Measurements from ENCODE around the gene CUL3. TPM values are rescaled to one million over a fixed set of nuclear protein-coding genes. Genes with fewer than 3 reads are reported as not detected.

Gene CUL3
- total and polyA plus RNA-seq, 2 of the 8 experiments (the other 6 are each of a cell fraction or from before 2014, with no cell fraction given) = 28.5 to 113 TPM

GRCh38 chr2:224433442-224433841, 151.7 kb downstream of the CUL3 start:
- H3K27me3 ChIP-seq (replicated peaks in 1 of 4; ENCODE audit: control insufficient read depth in 3 of 4, extremely low read depth in 1 of 4, insufficient read depth in 3 of 4, low read length in 3 of 4) = no peaks in the 10 kb centered on the region
- FAIRE-seq = peak; percentile 100
- H3K9me3 ChIP-seq (ENCODE audit: insufficient read depth in 2 of 2, low read depth in 1 of 2, low read length in 1 of 2) = 0 out of 4 replicates have a peak, but pooled peaks cover 0 to 6% of the 10 kb centered on the region in 2 experiments
- no peaks in the 10 kb centered on the region for H3K79me1 ChIP-seq (ENCODE audit: low read depth, low read length)
- peak overlapping the region; percentile 71 for H3K18ac ChIP-seq (ENCODE audit: extremely low read depth, low read length)
- H4K8ac ChIP-seq (ENCODE audit: extremely low read depth, insufficient read depth, low read length) = no peak overlapping the region
- no peak overlapping the region; a peak in 1 of 7 replicates for H3K9ac ChIP-seq (replicated peaks in 1 of 4; ENCODE audit: extremely low read depth in 1 of 4, low read depth in 3 of 4, low read length in 3 of 4)
- H3K27ac ChIP-seq (ENCODE audit: low read depth, low read length) = peak overlapping the region; percentile 74; the same call in 1 of the 2 replicates
- H3K4me1 ChIP-seq (replicated peaks in 1 of 4; ENCODE audit: control insufficient read depth in 3 of 4, insufficient read depth in 4 of 4, low read length in 3 of 4) = peaks cover 1 to 7% (median 3%) of the 10 kb centered on the region in 4 experiments; a peak in 4 of 7 replicates
- no peaks in the 10 kb centered on the region; a peak in 1 of 4 replicates for H3K79me2 ChIP-seq (ENCODE audit: control insufficient read depth in 1 of 2, insufficient read depth in 2 of 2, low read length in 2 of 2)
- DNase-seq (ENCODE audit: low read depth in 1 of 2, low spot score in 2 of 2) = peak; percentile 72 to 86
- H2BK5ac ChIP-seq (ENCODE audit: low read depth, low read length) = peak overlapping the region; percentile 73; the same call in 1 of the 2 replicates
- WGBS, 2 experiments (ENCODE audit: extremely low coverage in 1 of 2, insufficient coverage in 1 of 2, insufficient read length in 1 of 2, insufficient replicate concordance in 2 of 2, low coverage in 1 of 2, low lambda C conversion rate in 2 of 2, missing lambda C conversion rate in 1 of 2) = 17% methylated on average over 10 of the region's 10 CpGs; no CpG with 5 or more reads in 1 of the 2 experiments
- no peak overlapping the region for H3K14ac ChIP-seq (ENCODE audit: insufficient read length)
- H4K91ac ChIP-seq (replicated peaks; ENCODE audit: insufficient read length, low read length) = peak overlapping the region; percentile 22
- peak overlapping the region; percentile 41; the same call in 1 of the 2 replicates for H2BK12ac ChIP-seq (ENCODE audit: low read depth, low read length)
- no peaks in the 10 kb centered on the region for H3K36me3 ChIP-seq (ENCODE audit: control insufficient read depth in 2 of 4, insufficient read depth in 4 of 4, low read length in 3 of 4)
- H2AFZ ChIP-seq (ENCODE audit: low read length) = 0 out of 2 replicates have a peak overlapping the region, but pooled peaks have one; percentile 47
- no peak overlapping the region for H2BK120ac ChIP-seq (replicated peaks; ENCODE audit: low read depth, low read length)
- ChIA-PET CTCF (ENCODE audit: partially characterized antibody) (interaction anchor here (1.4 kb wide), 1 partner anchor 62 kb away, joined by 5 read pairs; no protein-coding TSS in a partner anchor), POLR2A (ENCODE audit: partially characterized antibody) (interaction anchor here (0.9 to 1.9 kb wide), 2 partner anchors 9 to 152 kb away, joined by 3 to 6 read pairs; no protein-coding TSS in a partner anchor)
- H3K23me2 ChIP-seq (ENCODE audit: low read depth, low read length) = no peaks in the 10 kb centered on the region
- H2BK15ac ChIP-seq (ENCODE audit: low read length) = no peak overlapping the region
- H3K4ac ChIP-seq (replicated peaks; ENCODE audit: insufficient read length, low read depth, low read length) = no peak overlapping the region
- H3K23ac ChIP-seq (ENCODE audit: insufficient read length) = no peak overlapping the region
- no peaks in the 10 kb centered on the region for H4K20me1 ChIP-seq (replicated peaks in 1 of 2; ENCODE audit: control insufficient read depth in 1 of 2, insufficient read depth in 2 of 2, low read length in 2 of 2)
- H3K4me2 ChIP-seq (ENCODE audit: insufficient read depth in 1 of 2, low read depth in 2 of 2, low read length in 2 of 2) = peak overlapping the region; percentile 23 to 30; a peak in 3 of 4 replicates
- no peak overlapping the region for H2AK5ac ChIP-seq (ENCODE audit: low read depth, low read length)
- H3K56ac ChIP-seq (replicated peaks; ENCODE audit: insufficient read length, low read depth, low read length) = no peak overlapping the region
- H2BK20ac ChIP-seq (ENCODE audit: low read length) = peak overlapping the region; percentile 67; the same call in 1 of the 2 replicates
- peak overlapping the region; percentile 75 for H4K5ac ChIP-seq (ENCODE audit: insufficient read length, low read depth, low read length)
- no peak overlapping the region; a peak in 1 of 8 replicates for H3K4me3 ChIP-seq (ENCODE audit: extremely low read depth in 1 of 4, insufficient read depth in 2 of 4, low read depth in 3 of 4, low read length in 4 of 4)
- TF ChIP-seq RNF2 (IDR thresholded peaks at IDR 0.05; ENCODE audit: borderline replicate concordance, low read depth, low read length, missing control alignments, poor library complexity, severe bottlenecking) = no peak
- TF ChIP-seq TCF12 (IDR thresholded peaks at IDR 0.05; ENCODE audit: low read depth, low read length) = peak; percentile 96
- no peak for TF ChIP-seq CBX8 (IDR thresholded peaks at IDR 0.05; ENCODE audit: borderline replicate concordance, low read depth, low read length)
- TF ChIP-seq YY1 (IDR thresholded peaks at IDR 0.05; ENCODE audit: low read depth, low read length) = peak; percentile 93
- 0 out of 2 replicates have a peak, but pooled peaks have one; percentile 26 for TF ChIP-seq SP4 (IDR thresholded peaks at IDR 0.05; ENCODE audit: low read length)

Data from H1 (cell line).